PFSK-1 (cell line): ENCODE measurements around the gene EME2.

Experiments
- FOXP2 ChIP-seq: optimal IDR thresholded peaks from 2 replicates; pipeline ENCODE3; 2011; ENCODE audit warnings: borderline replicate concordance, control low read depth, inconsistent platforms; ENCODE audit not compliant: insufficient read depth; ENCODE audit errors: extremely low read length, extremely low read depth
- POLR2AphosphoS5 ChIP-seq: IDR thresholded peaks from 2 replicates; pipeline ENCODE4 v1.6.1; 2012; ENCODE audit warnings: low read depth, mild to moderate bottlenecking, control low read depth, low read length, moderate library complexity
- SIN3A ChIP-seq: IDR thresholded peaks from 2 replicates; pipeline ENCODE4 v1.6.1; 2012; ENCODE audit warnings: mild to moderate bottlenecking, low read length, moderate library complexity, borderline replicate concordance; ENCODE audit not compliant: insufficient read depth
- TAF1 ChIP-seq: IDR thresholded peaks from 2 replicates; pipeline ENCODE4 v1.6.1; 2012; ENCODE audit warnings: low read length, control low read depth, borderline replicate concordance; ENCODE audit not compliant: insufficient read depth
- TF ChIP-seq, protein P1 (sequence below), 2 experiments: IDR thresholded peaks; 2 replicates each; pipeline versions ENCODE4 v1.6.1 to v1.8.0; 2011 to 2012; ENCODE audit warnings: low read depth in 2 of 2, low read length in 2 of 2, control low read depth in 1 of 2, inconsistent platforms in 1 of 2, mild to moderate bottlenecking in 1 of 2, moderate library complexity in 1 of 2; ENCODE audit not compliant: insufficient read depth in 1 of 2

The EME2 gene

DNA sequence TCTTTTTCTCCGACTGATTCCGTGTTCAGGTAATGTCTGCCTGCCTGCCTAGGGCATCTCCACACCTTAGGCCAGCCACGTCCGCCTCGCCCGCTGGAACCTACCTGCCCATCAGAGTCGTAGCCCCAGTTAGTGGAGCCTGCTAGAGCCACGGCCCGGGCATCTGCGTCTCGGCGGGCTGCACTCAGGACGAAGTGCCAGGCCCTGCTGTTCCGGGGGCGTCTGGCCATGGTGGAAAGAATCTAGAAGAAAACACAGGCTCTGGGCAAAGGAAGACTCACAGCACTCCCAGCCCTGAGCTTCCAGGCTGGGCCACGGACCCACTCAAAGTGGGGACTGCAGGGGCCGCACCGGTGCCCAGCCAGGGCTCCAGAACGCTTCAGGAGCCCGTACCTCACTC is 8.6 kb downstream of the EME2 start:
- TF ChIP-seq TAF1 = no peak
- no peak for TF ChIP-seq FOXP2
- no peak for TF ChIP-seq SIN3A
- TF ChIP-seq, protein P1, sequence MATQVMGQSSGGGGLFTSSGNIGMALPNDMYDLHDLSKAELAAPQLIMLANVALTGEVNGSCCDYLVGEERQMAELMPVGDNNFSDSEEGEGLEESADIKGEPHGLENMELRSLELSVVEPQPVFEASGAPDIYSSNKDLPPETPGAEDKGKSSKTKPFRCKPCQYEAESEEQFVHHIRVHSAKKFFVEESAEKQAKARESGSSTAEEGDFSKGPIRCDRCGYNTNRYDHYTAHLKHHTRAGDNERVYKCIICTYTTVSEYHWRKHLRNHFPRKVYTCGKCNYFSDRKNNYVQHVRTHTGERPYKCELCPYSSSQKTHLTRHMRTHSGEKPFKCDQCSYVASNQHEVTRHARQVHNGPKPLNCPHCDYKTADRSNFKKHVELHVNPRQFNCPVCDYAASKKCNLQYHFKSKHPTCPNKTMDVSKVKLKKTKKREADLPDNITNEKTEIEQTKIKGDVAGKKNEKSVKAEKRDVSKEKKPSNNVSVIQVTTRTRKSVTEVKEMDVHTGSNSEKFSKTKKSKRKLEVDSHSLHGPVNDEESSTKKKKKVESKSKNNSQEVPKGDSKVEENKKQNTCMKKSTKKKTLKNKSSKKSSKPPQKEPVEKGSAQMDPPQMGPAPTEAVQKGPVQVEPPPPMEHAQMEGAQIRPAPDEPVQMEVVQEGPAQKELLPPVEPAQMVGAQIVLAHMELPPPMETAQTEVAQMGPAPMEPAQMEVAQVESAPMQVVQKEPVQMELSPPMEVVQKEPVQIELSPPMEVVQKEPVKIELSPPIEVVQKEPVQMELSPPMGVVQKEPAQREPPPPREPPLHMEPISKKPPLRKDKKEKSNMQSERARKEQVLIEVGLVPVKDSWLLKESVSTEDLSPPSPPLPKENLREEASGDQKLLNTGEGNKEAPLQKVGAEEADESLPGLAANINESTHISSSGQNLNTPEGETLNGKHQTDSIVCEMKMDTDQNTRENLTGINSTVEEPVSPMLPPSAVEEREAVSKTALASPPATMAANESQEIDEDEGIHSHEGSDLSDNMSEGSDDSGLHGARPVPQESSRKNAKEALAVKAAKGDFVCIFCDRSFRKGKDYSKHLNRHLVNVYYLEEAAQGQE (IDR thresholded peaks at IDR 0.05; ENCODE audit: insufficient read depth in 1 of 2, low read depth in 2 of 2, low read length in 2 of 2) = no peak
- TF ChIP-seq POLR2AphosphoS5 = no peak

DNA sequence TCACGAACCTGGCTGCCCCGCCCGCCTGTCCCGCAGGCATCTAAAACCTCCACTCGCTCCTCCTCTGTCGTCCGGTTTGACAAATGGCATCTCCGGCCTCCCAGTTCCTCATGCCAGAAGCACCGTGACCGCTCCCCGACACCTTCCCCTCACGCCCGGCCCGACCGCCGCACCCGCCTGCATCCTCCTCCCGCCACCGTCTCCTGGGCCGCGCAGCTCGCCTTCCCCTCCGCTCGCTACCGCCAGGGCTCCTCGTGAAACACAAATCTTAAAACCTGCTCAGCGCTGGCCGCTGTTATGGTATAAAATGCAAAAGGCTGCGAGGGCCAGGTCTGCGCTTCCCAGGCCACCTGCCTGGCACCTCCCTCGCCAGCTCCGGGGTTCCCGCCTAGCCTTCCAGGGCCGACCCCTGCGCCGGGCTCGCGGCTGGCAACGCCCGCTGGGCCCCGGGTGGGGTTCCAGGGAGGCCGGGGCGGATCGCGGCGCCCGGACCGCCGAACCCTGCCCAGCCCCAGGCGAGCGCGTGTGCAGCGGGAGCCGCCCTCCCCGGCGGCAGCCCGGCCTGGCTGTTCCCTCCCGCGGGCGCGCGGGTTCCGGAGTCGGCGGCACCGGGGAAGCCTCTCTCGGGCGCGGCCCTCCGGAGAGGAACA is 9.3 kb downstream of the EME2 start:
- no peak for TF ChIP-seq TAF1
- TF ChIP-seq SIN3A = no peak
- TF ChIP-seq, protein P1 (IDR thresholded peaks at IDR 0.05; ENCODE audit: insufficient read depth in 1 of 2, low read depth in 2 of 2, low read length in 2 of 2) = no peak
- no peak for TF ChIP-seq POLR2AphosphoS5
- no peak for TF ChIP-seq FOXP2

GRCh38 chr16:1782408-1783264 is 10.0 kb downstream of the EME2 start, which contains the start of the genes NUBP2 and SPSB3:
Gene NUBP2 (plus strand): TSS chr16:1782960. CDS start chr16:1783021, 61 bp downstream.
Gene SPSB3 (minus strand): TSS chr16:1782571. CDS start chr16:1781483, 1,088 bp downstream.
- TF ChIP-seq SIN3A (peak; percentile 80; the same call in 1 of the 2 replicates), TAF1 (no peak), FOXP2 (no peak), POLR2AphosphoS5 (peak; percentile 36; the same call in 1 of the 2 replicates)
- TF ChIP-seq, protein P1 (IDR thresholded peaks at IDR 0.05; ENCODE audit: insufficient read depth in 1 of 2, low read depth in 2 of 2, low read length in 2 of 2) = no peak

GRCh38 chr16:1784977-1785845 is 12.6 kb downstream of the EME2 start:
- no peak for TF ChIP-seq TAF1
- no peak for TF ChIP-seq POLR2AphosphoS5

DNA sequence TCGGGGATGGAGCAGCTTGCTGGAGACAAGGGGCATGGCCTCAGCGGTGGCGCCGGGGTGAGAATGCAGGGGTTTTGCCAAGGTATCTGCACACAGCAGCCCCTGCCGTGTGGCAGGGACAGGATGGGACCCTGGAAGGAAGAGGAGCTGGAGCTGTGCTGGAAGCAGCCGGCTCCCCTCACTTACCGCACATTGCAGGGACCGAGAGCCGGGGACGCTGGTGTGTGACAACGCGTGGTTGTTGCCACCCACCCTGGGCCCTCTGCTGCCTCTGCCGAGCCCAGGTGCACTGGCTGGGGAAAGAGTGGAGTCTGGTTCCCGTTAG is 13.2 kb downstream of the EME2 start:
- TF ChIP-seq FOXP2 = no peak
- no peak for TF ChIP-seq SIN3A
- TF ChIP-seq TAF1 = no peak
- no peak for TF ChIP-seq POLR2AphosphoS5
- TF ChIP-seq, protein P1 (IDR thresholded peaks at IDR 0.05; ENCODE audit: insufficient read depth in 1 of 2, low read depth in 2 of 2, low read length in 2 of 2) = no peak
